ENCODE data around the gene ANKRD34A. TPM values are rescaled to one million over a fixed set of nuclear protein-coding genes. Genes with fewer than 3 reads are reported as not detected.

The ANKRD34A gene
- polyA plus RNA-seq, 3 donors: 0.31 TPM; not detected in 2

DNA sequence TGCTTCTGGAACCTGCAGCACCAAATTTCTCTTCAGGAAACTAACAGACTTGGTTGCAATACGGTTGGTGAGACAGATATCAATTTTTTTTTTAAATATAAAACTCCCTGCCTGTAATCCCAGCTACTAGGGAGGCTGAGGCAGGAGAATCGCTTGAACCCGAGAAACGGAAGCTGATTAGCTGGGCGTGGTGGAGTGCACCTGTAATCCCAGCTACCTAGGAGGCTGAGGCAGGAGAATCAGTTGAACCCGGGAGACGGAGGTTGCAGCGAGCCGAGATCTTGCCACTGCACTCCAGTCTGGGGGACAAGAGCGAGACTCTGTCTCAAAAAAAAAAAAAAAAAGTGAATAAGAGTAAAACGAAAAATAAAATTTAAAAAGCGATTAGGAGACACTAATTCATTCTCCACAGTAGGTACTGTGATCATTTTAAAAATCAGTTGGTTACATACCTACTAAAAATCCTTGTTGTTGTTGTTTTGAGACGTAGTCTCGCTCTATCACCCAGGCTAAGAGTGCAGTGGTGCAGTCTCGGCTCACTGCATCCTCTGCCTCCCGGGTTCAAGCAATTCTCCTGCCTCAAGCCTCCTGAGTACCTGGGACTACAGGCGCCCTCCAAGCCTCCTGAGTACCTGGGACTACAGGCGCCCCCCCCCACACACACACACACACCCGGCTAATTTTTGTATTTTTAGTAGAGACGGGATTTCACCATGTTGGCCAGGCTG lies 36.3 kb downstream of the ANKRD34A start:
- TF ChIP-seq, protein P1, sequence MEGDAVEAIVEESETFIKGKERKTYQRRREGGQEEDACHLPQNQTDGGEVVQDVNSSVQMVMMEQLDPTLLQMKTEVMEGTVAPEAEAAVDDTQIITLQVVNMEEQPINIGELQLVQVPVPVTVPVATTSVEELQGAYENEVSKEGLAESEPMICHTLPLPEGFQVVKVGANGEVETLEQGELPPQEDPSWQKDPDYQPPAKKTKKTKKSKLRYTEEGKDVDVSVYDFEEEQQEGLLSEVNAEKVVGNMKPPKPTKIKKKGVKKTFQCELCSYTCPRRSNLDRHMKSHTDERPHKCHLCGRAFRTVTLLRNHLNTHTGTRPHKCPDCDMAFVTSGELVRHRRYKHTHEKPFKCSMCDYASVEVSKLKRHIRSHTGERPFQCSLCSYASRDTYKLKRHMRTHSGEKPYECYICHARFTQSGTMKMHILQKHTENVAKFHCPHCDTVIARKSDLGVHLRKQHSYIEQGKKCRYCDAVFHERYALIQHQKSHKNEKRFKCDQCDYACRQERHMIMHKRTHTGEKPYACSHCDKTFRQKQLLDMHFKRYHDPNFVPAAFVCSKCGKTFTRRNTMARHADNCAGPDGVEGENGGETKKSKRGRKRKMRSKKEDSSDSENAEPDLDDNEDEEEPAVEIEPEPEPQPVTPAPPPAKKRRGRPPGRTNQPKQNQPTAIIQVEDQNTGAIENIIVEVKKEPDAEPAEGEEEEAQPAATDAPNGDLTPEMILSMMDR (IDR thresholded peaks at IDR 0.05): no peak
- no peak overlapping the region for H3K27ac Mint-ChIP-seq
- peaks cover 15 to 25% of the 10 kb centered on the region in 2 donors for H3K36me3 ChIP-seq (replicated peaks in 1 of 2; ENCODE audit: control insufficient read depth in 1 of 2, insufficient read depth in 2 of 2, low read length in 2 of 2)
- H3K4me2 ChIP-seq (replicated peaks; ENCODE audit: extremely low read depth, low read length, poor library complexity, severe bottlenecking): peak overlapping the region; percentile 85
- no peaks in the 10 kb centered on the region for H3K9me3 Mint-ChIP-seq
- no peaks in the 10 kb centered on the region for H3K27me3 ChIP-seq (ENCODE audit: control insufficient read depth in 2 of 2, insufficient read depth in 2 of 2, low read length in 2 of 2)
- no peaks in the 10 kb centered on the region for H4K20me1 ChIP-seq (ENCODE audit: insufficient read depth, low read length)
- H3K36me3 Mint-ChIP-seq: peaks cover 15 to 20% of the 10 kb centered on the region in 2 donors
- peak overlapping the region; percentile 79 to 94 (median 85) for H3K4me3 ChIP-seq (replicated peaks in 1 of 3; ENCODE audit: low read depth in 2 of 3, low read length in 3 of 3)
- H3K4me1 ChIP-seq (ENCODE audit: control insufficient read depth in 1 of 2, insufficient read depth in 2 of 2, low read length in 2 of 2): peaks cover 17 to 27% of the 10 kb centered on the region in 2 donors
- WGBS (ENCODE audit: insufficient coverage): 54% methylated on average over 9 of the region's 20 CpGs
- no peaks in the 10 kb centered on the region for H3K9me3 ChIP-seq (replicated peaks in 1 of 2; ENCODE audit: control insufficient read depth in 1 of 2, insufficient read depth in 1 of 2, low read length in 2 of 2)
- no peaks in the 10 kb centered on the region for H3K27me3 Mint-ChIP-seq (ENCODE audit: low read depth in 3 of 3)
- peak overlapping the region; percentile 89 for H3K9ac ChIP-seq (ENCODE audit: insufficient read depth, low read length, poor library complexity, severe bottlenecking)
- intact Hi-C loops (cut with micrococcal nuclease): no loop called here
- H3K4me3 Mint-ChIP-seq: no peak overlapping the region
- DNase-seq: no peak
- peaks cover 18% of the 10 kb centered on the region for H3K79me2 ChIP-seq (ENCODE audit: insufficient read depth, low read length)
- peak overlapping the region; percentile 71 for H2AFZ ChIP-seq (ENCODE audit: insufficient read depth, low read depth, low read length, poor library complexity, severe bottlenecking)
- H3K27ac ChIP-seq (ENCODE audit: low read depth in 1 of 2, low read length in 2 of 2): peak overlapping the region; percentile 96 to 97
- peaks cover 12% of the 10 kb centered on the region for H3K4me1 Mint-ChIP-seq

DNA sequence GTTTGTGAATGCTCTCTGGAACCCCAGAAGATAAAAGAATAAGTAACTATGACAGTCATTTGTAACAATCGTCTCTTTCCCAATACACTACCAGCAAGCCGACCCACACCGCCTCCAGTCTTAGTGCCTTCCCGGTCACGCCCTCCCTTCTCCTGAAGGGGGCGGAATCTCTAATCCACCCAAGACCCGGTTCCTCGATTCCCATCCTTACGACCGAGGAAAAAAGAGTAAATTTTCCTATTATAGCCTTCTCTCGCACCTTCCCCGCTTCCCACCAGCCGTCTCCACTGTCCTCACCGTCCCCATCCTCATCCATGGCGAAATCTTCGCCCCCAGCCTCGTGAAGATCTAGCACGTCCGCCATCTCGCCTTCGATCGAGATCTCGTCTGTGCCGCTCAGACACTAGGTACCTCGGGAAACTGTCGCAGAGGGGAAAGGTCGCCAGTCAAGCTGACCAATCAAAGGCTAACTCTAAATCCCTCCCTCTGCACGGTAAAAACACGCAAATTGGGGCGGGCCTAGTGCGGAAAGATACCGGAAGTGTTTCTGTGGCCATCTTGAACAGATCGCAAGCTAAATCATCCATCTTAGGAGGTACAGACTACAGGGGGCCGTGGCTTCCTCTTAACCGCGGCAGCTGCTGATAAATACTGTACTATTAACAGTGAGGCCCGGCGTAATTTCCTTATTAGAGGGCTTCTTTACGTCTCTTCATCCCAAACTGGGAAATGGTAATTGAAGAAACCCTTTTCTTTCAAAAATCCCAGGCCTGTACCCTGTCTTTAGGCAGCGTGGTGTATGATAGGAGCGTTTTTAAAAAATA lies 37.1 kb downstream of the ANKRD34A start, which contains the start of gene RBM8A:
Gene RBM8A, minus strand, starts transcription at position 422 of the 824 bp plus-strand sequence. Its CDS starts 58 bp downstream, at position 364.
- H3K36me3 Mint-ChIP-seq: peaks cover 16 to 21% of the 10 kb centered on the region in 2 donors

More for the DNA sequence above, 37.1 kb downstream of the ANKRD34A start, which contains the start of gene RBM8A:
- Histone ChIP-seq H3K36me3 (replicated peaks in 1 of 2; ENCODE audit: control insufficient read depth in 1 of 2, insufficient read depth in 2 of 2, low read length in 2 of 2) (peaks cover 15 to 26% of the 10 kb centered on the region in 2 donors), H3K4me2 (replicated peaks; ENCODE audit: extremely low read depth, low read length, poor library complexity, severe bottlenecking) (peak within 1 kb of the TSS; percentile 85), H3K79me2 (ENCODE audit: insufficient read depth, low read length) (peaks cover 18% of the 10 kb centered on the region), H4K20me1 (ENCODE audit: insufficient read depth, low read length) (no peaks in the 10 kb centered on the region), H3K9me3 (replicated peaks in 1 of 2; ENCODE audit: control insufficient read depth in 1 of 2, insufficient read depth in 1 of 2, low read length in 2 of 2) (no peaks in the 10 kb centered on the region), H2AFZ (ENCODE audit: insufficient read depth, low read depth, low read length, poor library complexity, severe bottlenecking) (peak within 1 kb of the TSS; percentile 71), H3K9ac (ENCODE audit: insufficient read depth, low read length, poor library complexity, severe bottlenecking) (peak within 1 kb of the TSS; percentile 89), H3K4me1 (ENCODE audit: control insufficient read depth in 1 of 2, insufficient read depth in 2 of 2, low read length in 2 of 2) (peaks cover 21 to 28% of the 10 kb centered on the region in 2 donors), H3K27me3 (ENCODE audit: control insufficient read depth in 2 of 2, insufficient read depth in 2 of 2, low read length in 2 of 2) (no peaks in the 10 kb centered on the region), H3K27ac (ENCODE audit: low read depth in 1 of 2, low read length in 2 of 2) (peak within 1 kb of the TSS; percentile 96 to 97), H3K4me3 (replicated peaks in 1 of 3; ENCODE audit: low read depth in 2 of 3, low read length in 3 of 3) (peak within 1 kb of the TSS; percentile 79 to 94 (median 85))
- peaks cover 12% of the 10 kb centered on the region for H3K4me1 Mint-ChIP-seq
- TF ChIP-seq, protein P1 (IDR thresholded peaks at IDR 0.05): peak; percentile 83
- H3K27ac Mint-ChIP-seq: no peak within 1 kb of the TSS
- H3K4me3 Mint-ChIP-seq: no peak within 1 kb of the TSS
- DNase-seq: peak; percentile 98 to 99 (median 98)
- 0% methylated on average over 25 of the region's 41 CpGs for WGBS (ENCODE audit: insufficient coverage)
- no peaks in the 10 kb centered on the region for H3K9me3 Mint-ChIP-seq
- intact Hi-C loops (cut with micrococcal nuclease): no loop called here
- H3K27me3 Mint-ChIP-seq (ENCODE audit: low read depth in 3 of 3): no peaks in the 10 kb centered on the region

Data from CD14-positive monocyte (primary cell).